WTC11 (cell line): ENCODE data around the gene QRFPR.

ENCODE experiments used
- ATF1 ChIP-seq: sonication (generic); formaldehyde crosslinking; IDR thresholded peaks from 2 replicates; pipeline ENCODE4 v1.8.1; 2023; ENCODE audit warnings: mild to moderate bottlenecking, moderate library complexity, missing genetic modification reagents
- CDX4 ChIP-seq: fragments of 250-450 bp; sonication (Bioruptor Pico); IDR thresholded peaks from 2 replicates; pipeline ENCODE4 v1.9.0; 2021; ENCODE audit warnings: moderate library complexity, mild to moderate bottlenecking, inconsistent platforms, borderline replicate concordance
- JUN ChIP-seq: sonication (generic); formaldehyde crosslinking; IDR thresholded peaks from 2 replicates; pipeline ENCODE4 v1.8.0; 2023; ENCODE audit warnings: mild to moderate bottlenecking, missing genetic modification reagents
- NR2C2 ChIP-seq: sonication (generic); formaldehyde crosslinking; IDR thresholded peaks from 2 replicates; pipeline ENCODE4 v1.8.0; 2022; ENCODE audit warnings: mild to moderate bottlenecking, missing genetic modification reagents
- NR3C1 ChIP-seq: sonication (generic); formaldehyde crosslinking; conservative IDR thresholded peaks from 2 replicates; pipeline ENCODE4 v1.8.1; 2023; ENCODE audit warnings: low read depth, mild to moderate bottlenecking, missing genetic modification reagents
- SP1 ChIP-seq: sonication (generic); formaldehyde crosslinking; conservative IDR thresholded peaks from 2 replicates; pipeline ENCODE4 v1.8.1; 2022; ENCODE audit warnings: missing genetic modification reagents
- USF2 ChIP-seq: sonication (generic); formaldehyde crosslinking; IDR thresholded peaks from 2 replicates; pipeline ENCODE4 v1.8.1; 2023; ENCODE audit warnings: mild to moderate bottlenecking, missing genetic modification reagents, moderate library complexity
- ZNF396 ChIP-seq: fragments of 250-450 bp; sonication (Bioruptor Pico); IDR thresholded peaks from 2 replicates; pipeline ENCODE4 v1.8.0; 2021; ENCODE audit warnings: mild to moderate bottlenecking, moderate library complexity, borderline replicate concordance
- ZNF416 ChIP-seq: fragments of 250-450 bp; sonication (Bioruptor Pico); IDR thresholded peaks from 2 replicates; pipeline ENCODE4 v1.9.0; 2021; ENCODE audit warnings: mild to moderate bottlenecking, inconsistent platforms
- TF ChIP-seq, protein P1 (sequence below): sonication (generic); formaldehyde crosslinking; IDR thresholded peaks from 2 replicates; pipeline ENCODE4 v1.8.1; 2022; ENCODE audit warnings: low read depth, mild to moderate bottlenecking, moderate library complexity, missing genetic modification reagents, borderline replicate concordance
- TF ChIP-seq, protein P2 (sequence below): fragments of 200-600 bp; IDR thresholded peaks from 2 replicates; pipeline ENCODE4 v1.8.0; 2022; ENCODE audit warnings: antibody characterized with exemption
- TF ChIP-seq, protein P3 (sequence below): sonication (generic); formaldehyde crosslinking; IDR thresholded peaks from 2 replicates; pipeline ENCODE4 v1.8.0; 2022; ENCODE audit warnings: mild to moderate bottlenecking, missing genetic modification reagents

DNA sequence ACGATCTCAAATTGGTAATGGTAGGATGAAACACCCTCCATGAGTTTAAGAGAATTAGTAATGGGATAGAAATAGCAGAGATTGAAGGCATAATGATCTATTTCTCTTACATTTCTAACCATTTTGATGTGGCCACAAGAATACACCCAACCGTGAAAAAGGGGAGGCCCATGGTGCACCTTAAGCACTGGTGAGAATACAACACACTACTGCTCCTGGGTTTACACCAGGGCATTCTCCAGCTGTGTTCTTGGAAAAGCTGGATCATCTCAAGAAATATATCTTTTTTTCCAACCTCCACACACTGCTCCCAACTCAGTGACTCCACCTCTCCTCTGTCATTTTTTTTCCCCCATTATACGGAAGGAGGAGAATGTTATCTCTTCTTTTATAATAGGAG lies 1.5 kb downstream of the QRFPR start:
- TF ChIP-seq JUN (CRISPR knock-in tag) = no peak
- TF ChIP-seq, protein P1, sequence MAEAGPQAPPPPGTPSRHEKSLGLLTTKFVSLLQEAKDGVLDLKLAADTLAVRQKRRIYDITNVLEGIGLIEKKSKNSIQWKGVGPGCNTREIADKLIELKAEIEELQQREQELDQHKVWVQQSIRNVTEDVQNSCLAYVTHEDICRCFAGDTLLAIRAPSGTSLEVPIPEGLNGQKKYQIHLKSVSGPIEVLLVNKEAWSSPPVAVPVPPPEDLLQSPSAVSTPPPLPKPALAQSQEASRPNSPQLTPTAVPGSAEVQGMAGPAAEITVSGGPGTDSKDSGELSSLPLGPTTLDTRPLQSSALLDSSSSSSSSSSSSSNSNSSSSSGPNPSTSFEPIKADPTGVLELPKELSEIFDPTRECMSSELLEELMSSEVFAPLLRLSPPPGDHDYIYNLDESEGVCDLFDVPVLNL (CRISPR knock-in tag) = no peak
- TF ChIP-seq, protein P2, sequence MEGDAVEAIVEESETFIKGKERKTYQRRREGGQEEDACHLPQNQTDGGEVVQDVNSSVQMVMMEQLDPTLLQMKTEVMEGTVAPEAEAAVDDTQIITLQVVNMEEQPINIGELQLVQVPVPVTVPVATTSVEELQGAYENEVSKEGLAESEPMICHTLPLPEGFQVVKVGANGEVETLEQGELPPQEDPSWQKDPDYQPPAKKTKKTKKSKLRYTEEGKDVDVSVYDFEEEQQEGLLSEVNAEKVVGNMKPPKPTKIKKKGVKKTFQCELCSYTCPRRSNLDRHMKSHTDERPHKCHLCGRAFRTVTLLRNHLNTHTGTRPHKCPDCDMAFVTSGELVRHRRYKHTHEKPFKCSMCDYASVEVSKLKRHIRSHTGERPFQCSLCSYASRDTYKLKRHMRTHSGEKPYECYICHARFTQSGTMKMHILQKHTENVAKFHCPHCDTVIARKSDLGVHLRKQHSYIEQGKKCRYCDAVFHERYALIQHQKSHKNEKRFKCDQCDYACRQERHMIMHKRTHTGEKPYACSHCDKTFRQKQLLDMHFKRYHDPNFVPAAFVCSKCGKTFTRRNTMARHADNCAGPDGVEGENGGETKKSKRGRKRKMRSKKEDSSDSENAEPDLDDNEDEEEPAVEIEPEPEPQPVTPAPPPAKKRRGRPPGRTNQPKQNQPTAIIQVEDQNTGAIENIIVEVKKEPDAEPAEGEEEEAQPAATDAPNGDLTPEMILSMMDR = no peak
- TF ChIP-seq ZNF416 = no peak
- no peak for TF ChIP-seq NR2C2 (CRISPR knock-in tag)
- no peak for TF ChIP-seq USF2
- TF ChIP-seq, protein P3, sequence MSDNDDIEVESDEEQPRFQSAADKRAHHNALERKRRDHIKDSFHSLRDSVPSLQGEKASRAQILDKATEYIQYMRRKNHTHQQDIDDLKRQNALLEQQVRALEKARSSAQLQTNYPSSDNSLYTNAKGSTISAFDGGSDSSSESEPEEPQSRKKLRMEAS = no peak
- no peak for TF ChIP-seq ATF1 (CRISPR knock-in tag)
- TF ChIP-seq NR3C1 (CRISPR knock-in tag) = no peak
- TF ChIP-seq ZNF396 (CRISPR knock-in tag) = no peak
- TF ChIP-seq SP1 (CRISPR knock-in tag) = no peak
- no peak for TF ChIP-seq CDX4
